Erythroblast (primary cell): ENCODE measurements around the gene FNDC5.

Source experiments
- GATA1 ChIP-seq: IDR thresholded peaks from 2 replicates; pipeline ENCODE4 v1.6.1; 2011; ENCODE audit warnings: low read depth, mild to moderate bottlenecking, control low read depth, low read length, moderate library complexity
- POLR2A ChIP-seq: IDR thresholded peaks from 2 replicates; pipeline ENCODE4 v1.6.1; 2011; ENCODE audit warnings: mild to moderate bottlenecking, low read length

GRCh38 chr1:32868085-32868484, 2.6 kb downstream of the FNDC5 start:
- TF ChIP-seq POLR2A (no peak), GATA1 (no peak)
